GM21576 (cell line): ENCODE measurements around the gene CXCR3.
"Not testable (repeated sequence)": the region's sequence is repeated elsewhere in the genome, so short reads cannot be mapped to it uniquely, and the experiment has no call there.

Experiments
- ATAC-seq: cut with Tn5 transposase; IDR thresholded peaks from one replicate; pipeline ENCODE4 v1.9.1; 2021; ENCODE audit warnings: mild to moderate bottlenecking, moderate library complexity; ENCODE audit not compliant: unreplicated experiment

Gene CXCR3

DNA sequence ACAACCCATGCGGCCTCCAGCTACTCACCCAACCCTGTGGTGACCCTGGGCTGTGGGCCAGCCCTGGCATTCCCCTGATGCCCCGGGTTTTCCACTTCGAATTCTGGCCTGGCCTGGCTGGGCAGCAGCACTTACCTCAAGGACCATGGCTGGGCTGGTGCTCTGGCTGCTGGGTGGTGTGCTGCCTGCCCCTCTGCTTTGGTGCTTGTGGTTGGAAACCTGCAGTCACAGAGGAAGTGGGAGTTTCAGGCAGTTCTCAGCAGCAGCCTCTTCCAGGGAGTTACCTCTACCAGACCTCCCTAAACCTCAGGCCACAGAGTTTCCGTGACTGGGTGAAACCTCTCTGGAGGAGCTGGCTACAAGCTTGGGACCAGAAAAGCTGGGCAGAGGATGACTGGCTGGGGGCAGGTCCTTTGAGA lies at the start of gene CXCR3:
Gene CXCR3, minus strand, starts transcription at position 209 of the 419 bp plus-strand sequence. Its CDS starts 62 bp downstream, at position 147.
- peak; percentile 56 for ATAC-seq

DNA sequence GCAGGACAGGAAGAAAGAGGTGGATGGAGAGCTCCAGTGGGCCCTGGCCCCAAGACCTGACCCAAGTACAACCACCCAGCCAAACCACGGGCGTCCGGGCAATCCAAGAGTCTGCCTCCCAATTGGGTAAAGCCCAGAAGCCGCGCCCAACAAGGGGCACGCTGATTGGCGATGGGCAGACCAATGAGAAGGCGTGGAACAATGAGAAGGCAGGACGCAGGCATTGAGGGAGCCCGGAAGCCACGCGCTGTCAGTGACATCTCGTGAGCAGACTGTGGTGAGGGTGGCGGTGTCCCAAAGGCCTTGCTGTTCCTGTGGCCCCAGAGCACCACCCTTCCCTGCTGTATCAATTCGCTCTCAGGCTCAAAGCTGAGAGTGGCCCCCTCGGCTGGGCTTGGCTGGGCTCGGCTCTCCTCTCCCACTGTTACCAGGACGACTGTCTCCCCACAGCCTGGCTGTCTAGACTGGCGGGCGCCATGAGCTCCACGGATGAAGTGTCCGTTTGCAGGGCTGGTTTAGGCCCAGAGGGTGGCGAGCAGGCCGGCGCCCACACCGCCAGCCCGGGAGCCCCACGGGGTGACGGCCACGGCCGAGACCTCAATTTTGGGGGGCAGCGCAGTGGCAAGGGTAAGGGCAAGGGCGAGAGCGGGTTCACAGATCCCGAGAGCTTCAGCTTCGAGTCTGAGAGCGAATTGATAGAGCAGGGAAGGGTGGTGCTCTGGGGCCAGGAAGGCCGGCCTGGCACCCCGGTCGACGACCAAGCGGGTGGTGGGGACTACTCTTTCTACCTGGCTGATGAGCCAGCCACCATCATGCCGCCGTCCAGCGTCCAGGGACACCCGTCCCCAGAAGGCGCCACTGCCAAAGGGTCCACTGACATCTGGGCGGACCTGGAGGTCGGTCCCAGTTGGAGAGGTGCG lies 49.3 kb upstream of the CXCR3 start, which contains the start of gene LOC101059915:
Gene LOC101059915, plus strand, starts transcription at position 219 of the 920 bp plus-strand sequence.
- no peak for ATAC-seq

DNA sequence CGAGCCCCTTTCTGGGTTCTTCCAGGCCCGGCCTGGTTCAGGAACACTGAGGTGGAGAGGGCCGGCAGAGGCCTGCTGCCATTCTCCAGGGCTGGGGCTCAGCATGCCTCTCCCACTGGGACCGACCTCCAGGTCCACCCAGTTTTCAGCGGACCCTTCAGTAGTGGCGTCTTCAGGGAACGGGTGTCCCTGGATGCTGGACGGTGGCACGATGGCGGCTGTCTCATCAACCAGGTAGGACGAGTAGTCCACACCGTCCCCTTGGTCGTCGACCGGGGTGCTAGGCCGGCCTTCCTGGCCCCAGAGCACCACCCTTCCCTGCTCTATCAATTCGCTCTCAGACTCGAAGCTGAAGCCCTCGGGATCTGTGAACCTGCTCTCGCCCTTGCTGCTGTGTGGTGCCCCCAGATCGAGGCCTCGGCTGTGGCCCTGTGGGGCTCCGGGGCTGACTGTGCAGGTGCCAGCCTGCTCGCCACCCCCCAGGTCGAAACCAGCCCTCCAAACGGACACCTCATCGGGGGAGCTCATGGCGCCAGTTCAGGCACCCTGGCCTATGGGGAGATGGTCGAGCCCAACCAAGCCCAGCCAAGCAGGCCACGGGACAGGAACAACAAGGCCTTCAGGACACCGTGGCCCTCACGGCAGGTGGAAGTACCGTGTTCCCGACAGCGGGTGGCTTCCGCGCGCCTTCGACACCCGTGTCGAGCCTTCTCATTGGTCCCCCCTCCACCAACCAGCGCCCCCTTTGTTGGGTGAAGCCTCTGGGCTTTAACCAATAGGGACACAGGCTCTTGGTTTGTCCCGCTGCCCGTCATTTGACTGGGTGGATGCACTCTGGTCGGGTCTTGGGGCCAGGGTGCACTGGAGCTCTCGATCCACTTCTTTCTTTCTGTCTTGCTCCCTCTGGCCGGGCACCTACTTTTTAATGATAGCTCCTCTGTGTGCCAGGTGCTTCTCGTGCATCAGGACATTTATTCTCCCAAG lies 48.2 kb upstream of the CXCR3 start:
- no peak for ATAC-seq

DNA sequence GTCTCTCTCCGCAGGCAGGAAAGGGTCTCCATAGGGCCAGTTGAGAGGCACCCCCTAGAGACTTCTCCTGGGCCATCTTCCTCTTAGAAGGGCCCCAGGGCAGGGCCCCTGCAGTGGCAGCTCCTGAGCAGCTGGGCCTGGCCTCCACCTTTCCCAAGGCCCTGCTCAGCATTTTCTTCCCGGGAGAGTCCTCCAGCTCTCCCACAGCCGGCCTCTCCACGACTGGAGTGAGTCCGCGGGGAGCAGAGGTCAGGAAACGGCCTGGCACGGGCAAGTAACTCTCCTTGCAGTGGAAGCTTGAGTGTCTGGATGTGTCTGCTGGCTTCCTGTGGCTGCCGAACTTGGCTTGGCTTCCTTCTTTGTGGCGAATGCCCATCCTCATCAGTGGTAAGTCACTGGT lies 47.4 kb upstream of the CXCR3 start:
- no peak for ATAC-seq

DNA sequence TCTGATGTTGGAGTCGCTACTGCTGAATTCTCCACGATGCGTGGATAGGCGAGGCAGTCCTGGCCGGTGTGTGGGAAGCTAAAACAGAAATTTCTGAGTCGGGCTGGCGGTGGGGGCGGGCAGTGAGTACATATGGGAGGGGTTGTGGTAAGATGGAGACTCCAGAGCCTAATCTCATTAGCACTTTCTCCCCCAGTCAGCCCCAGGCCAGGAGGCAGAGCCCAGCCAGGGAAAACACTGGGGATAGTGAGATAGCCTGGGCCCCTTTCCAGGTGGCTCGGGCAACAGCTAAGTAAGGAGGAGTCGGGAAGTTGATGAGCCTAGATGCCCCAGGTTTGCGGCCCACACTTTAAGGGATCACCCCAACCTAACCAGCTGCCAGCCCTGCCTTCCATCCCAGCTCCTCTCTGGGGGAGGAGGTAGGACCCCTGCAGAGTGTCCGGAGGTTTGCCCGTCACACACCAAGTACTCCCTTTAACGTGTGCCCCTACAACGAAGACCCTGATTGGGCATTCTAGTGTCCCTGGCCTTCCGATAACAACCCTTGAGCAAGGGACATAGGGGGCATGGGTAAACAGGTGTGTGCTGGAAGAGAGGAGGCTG lies 46.7 kb upstream of the CXCR3 start:
- ATAC-seq, result no peak

DNA sequence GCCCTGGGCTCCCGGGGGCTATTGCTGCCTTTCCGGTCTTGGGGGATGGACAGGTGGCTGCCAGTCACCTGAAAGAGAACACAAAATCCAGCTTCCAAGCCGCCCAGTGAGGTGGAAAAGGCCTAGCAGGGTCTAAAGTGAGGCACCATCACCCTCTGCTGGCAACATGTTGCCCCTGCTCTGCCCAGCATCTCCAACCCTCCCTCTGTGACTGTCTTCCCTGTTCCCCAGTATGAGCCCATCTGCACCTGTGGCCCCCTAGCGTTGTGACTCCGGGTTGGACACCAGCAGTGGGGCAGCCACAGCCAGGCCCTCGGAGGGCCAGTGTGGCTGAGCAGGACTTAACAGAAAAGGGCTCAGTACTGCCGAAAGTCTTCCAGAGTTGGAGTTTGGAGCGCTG lies 45.9 kb upstream of the CXCR3 start:
- ATAC-seq, result not testable (repeated sequence)

DNA sequence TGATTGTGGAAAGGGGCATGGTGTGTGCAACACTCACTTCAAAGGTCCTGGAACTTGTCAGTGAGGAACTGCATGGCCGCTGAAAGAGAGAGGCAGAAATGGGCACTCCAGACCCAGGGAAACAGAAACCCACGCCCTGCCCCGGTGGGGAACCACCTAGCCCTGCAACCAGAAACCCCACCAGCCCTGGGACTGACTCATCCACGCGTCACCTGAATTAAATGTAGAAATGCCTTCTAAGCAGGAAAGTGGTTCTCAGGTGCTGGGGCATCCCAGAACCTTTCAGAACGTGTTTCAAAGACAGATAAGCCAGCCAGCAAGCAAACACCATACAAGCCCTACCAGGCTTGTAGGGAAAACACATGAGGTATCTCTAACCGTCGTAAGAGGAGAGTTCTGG lies 44.9 kb upstream of the CXCR3 start:
- not testable (repeated sequence) for ATAC-seq

DNA sequence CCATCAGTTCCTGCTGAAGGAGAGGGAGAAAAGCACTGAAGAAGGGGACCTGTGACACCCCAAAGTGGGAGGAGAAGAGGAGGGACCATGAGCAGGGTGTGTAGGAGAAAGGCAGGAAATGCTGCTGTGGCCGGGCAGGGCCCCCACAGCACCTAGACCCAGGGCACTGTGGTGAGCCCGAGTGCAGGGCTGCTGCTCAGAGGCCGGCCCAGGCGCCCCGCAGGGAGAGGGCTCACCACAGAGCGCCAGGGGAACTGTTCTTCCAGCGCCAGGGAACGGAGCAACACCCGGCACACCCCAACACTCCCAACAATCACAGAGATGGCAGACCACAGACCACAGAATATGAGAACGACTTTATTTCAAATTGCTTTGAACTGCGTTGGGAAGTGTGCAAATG lies 44.3 kb upstream of the CXCR3 start:
- ATAC-seq, result not testable (repeated sequence)

DNA sequence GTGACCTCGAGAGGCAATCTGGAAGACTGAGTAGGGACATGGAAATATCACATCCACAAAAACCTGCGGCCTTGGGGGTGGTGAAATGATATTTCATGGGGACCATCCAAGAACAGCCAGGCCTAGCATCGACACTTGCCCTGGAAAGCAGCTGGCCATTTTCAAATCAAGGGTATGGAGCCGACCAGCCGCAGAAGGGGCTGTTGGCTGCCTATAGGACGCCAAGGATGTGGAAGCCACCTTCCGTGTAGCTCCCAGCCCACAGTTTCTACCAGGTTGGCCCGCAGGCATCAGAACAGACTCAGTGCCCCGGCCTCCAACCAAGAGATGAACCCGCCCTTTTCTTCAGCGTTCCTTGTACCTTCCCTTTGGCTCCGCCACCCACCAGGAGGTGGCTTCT lies 43.6 kb upstream of the CXCR3 start:
- ATAC-seq, result no peak

DNA sequence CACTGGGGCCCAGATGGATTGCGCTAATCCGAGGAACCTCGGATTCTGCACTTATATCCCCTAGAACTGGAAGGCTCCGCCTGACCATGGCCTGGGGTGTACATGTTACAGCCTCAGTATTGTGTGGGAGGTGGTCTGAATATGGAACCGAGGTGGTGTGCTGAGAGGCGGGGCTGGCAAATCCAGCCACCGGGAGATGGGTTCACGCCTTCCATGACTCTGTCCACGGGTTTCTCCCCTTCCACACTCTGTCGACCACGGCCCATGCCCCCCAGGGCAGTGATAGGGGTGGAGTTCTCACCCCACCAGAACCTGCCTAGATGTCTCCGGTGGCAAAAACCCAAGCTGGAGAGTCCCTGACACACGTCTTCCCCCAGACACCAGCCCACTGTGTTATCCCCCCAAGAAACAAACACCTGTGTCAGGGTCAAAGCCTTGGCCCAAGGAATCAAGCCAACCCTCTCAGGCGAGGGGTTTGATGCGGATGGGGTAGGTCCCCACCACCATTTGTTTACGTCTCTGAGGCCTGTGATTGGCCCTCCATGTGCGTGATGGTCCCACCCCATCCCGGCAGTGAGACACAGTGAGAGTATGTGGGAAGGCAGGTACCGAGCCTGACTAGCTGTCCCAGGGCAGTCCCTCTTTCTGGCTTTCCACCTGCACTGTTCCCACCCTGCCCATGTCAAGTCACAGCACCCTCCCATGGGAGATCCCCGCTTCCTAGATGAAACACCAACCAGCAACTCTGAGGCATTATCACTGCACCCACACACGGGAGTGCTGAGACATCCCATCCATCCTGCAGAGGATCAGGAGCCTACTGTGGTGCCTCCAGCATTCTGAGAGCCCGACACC lies 42.5 kb upstream of the CXCR3 start:
- no peak for ATAC-seq

DNA sequence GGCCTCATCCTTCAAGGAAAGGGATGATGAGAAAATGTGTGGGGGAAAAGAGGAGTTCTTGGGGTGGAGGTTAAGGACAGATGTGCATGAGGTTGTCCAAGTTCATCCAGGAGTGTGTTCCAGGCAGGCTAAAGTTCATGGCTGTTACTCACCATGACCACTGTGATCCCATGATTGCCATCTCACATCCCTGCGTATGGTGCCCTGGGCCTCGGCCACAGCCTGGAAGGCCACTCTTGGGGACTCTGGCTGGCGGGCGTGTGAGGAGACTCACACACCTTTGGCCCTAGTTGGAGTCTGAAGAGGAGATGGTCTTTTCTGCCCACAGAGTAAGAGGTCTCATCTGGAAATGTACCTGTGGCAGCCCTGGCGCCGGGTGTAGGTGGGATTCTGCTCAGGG lies 41.6 kb upstream of the CXCR3 start:
- ATAC-seq, result no peak

DNA sequence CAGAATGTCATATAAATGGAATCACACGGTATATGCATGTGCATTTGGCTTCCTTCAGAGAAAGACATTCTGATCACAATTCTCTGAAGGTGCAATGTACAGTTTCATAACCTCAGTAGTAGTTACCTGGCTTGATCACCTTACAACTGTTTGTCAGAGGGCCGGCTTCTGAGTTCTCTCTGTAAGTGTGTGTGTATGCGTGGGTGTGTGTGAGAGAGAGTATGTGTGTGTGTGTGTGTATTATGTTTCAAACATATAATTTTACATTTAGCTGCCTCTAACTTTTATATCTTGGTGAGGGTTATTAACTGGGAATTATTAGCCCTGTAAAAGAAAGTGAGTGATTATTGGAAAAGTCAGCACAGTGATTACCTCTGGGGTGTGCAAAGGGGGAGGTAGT lies 41.0 kb upstream of the CXCR3 start:
- ATAC-seq, result no peak

DNA sequence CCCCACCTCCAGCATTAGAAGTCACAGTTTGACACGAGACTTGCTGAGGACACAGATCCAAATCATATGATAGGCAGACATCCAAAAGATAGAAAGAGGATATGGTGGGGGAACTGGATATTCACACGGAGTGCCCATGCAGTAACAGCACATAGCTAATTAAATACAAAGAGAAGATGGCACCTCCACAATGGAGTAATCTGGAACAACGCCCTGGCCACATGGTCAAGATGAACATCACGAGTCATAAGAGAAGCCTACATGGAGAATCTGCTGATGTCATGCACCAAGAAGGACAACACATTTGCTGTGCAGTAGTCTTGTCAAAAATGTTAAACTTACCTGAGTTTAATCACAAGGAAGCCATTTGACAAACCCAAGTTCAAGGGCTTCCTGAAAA lies 39.0 kb upstream of the CXCR3 start:
- ATAC-seq, result no peak

DNA sequence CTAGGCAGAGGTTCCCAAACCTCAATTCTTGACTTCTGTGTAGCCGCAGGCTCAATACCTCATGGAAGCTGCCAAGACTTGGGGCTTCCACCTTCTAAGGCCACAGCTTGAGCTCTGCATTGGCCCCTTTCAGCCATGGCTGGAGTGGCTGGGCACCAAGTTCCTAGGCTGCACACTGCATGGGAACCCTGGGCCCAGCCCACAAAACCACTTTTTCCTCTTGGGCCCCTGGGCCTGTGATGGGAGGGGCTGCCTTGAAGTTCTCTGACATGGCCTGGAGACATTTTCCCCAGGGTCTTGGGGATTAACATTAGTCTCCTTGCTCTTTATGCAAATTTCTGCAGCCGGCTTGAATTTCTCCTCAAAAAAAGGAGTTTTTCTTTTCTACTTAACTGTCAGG lies 35.0 kb upstream of the CXCR3 start:
- ATAC-seq, result no peak

DNA sequence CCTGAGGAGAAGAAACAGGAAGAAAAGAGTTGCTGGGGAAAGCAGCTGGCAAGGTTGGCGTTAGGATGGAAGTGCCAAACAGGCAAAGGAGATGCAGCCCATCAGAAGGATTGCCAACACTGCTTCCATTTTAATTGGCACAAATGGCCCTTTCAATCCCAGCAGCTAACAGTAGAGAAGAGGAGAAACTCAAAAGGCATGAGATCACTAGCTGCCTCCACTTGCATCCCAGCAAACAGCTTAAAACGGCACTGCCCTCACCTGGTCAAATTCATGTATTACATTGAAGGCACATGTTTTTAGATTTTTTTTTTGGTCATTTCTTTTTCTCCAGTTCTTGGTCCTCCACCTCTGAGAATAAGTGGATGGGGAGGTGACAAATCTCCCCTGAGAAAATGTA lies 34.1 kb upstream of the CXCR3 start:
- ATAC-seq, result no peak

DNA sequence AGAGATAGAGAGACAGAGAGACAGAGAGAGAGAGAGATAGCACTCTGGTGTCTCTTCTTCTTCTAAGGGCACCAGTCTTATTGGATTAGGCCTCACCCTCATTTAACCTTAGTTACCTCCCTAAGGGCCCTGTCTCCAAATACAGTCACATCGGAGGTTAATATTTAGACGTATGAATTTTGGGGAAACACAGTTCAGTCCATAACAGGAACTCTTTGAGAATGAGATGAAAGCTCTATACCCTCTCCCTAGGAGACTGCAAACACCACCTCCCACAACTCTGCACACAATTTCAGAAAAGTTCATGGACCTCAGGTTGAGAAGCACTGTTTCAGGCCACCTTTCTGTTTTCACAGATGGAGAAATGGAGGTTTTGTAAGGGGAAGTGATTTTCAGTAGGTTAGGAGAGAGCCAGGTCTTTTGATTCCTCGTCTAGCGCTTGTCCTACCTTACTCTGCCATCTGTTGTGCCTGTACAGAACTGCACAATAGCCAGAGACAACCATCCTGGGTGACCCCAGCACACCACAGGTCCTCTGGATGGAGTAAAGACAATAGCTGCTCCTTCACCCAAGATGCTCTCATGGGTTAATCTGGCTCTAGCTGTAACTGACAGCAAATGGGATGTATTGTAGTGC lies 32.1 kb upstream of the CXCR3 start:
- peak; percentile 90 for ATAC-seq

DNA sequence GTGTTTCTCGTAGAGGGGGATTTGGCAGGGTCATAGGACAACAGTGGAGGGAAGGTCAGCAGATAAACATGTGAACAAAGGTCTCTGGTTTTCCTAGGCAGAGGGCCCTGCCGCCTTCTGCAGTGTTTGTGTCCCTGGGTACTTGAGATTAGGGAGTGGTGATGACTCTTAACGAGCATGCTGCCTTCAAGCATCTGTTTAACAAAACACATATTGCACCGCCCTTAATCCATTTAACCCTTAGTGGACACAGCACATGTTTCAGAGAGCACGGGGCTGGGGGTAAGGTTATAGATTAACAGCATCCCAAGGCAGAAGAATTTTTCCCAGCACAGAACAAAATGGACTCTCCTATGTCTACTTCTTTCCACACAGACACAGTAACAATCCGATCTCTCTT lies 26.1 kb upstream of the CXCR3 start:
- ATAC-seq, result not testable (repeated sequence)

DNA sequence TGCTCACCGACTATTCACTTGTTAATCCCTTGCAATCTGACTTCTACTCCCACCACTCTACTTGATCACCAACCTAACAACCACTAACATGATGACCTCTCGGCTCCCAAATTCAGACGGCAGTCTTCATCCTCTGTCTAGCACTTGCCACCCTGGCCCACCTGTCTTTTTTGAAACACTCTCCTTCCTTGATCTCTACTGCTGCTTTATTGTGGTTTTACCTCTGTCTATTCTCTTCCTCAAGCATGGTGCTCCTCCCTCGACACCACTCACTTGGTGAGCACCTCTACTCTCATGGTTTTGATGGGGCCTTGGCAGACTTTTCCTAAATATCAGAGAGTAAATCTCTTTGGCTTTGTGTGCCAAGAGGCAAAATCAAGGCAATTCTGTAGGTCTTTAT lies 21.7 kb upstream of the CXCR3 start:
- ATAC-seq, result no peak

DNA sequence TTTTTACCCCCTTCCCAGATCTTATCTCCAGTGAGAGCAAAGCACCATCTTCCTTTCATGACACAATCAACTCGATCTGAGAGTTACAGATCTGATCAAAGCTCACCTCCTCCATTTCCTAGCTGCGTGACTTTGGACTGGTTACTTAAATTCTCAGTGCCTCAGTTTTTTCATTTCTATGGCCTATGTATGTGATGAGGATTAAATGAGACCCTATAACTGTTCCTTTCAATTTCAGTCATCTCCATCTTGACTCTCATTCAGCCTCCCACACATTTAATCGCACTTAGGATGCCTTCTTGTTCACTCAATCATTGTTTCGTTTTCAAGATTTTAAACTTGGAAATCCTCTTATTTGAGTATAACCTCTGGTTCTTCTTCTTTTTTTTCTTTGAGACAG lies 20.1 kb upstream of the CXCR3 start:
- no peak for ATAC-seq

DNA sequence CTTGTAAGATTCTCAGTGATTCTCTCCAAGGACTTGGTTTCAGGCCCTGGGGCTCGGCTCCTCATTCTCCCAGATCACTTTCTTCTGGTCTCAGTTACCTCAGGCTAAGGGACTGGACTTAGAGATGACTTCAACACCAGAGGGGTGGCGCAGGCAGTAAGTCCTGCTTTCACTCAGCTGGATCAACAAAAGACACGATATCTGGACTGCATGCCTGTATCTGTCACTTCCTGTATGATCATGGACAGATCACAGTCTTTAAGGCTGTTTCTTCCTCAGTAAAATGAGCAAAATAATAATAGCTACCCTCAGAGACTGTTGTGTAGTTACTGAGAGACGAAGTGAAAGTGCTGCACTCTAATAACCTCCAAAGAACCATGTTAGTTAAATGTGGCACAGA lies 19.5 kb upstream of the CXCR3 start:
- ATAC-seq, result no peak
